ENCODE results near the gene IFT52. TPM values are rescaled to one million over a fixed set of nuclear protein-coding genes. Genes with fewer than 3 reads are reported as not detected.
A peak's percentile ranks its signal among the peaks of the same experiment; 100 is the strongest.
"Not testable (repeated sequence)": the region's sequence is repeated elsewhere in the genome, so short reads cannot be mapped to it uniquely, and the experiment has no call there.

The IFT52 gene
- polyA plus RNA-seq, 3 donors, result 17.6 to 28.1 (median 24.1) TPM

GRCh38 chr20:43603124-43603523 is 12.4 kb downstream of the IFT52 start:
- H3K4me3 Mint-ChIP-seq, result no peak overlapping the region
- Histone ChIP-seq H3K27ac (ENCODE audit: low read depth in 1 of 2, low read length in 2 of 2) (no peak overlapping the region), H3K79me2 (ENCODE audit: insufficient read depth, low read length) (no peaks in the 10 kb centered on the region), H3K9me3 (replicated peaks in 1 of 2; ENCODE audit: control insufficient read depth in 1 of 2, insufficient read depth in 1 of 2, low read length in 2 of 2) (no peaks in the 10 kb centered on the region), H2AFZ (ENCODE audit: insufficient read depth, low read depth, low read length, poor library complexity, severe bottlenecking) (no peak overlapping the region), H3K27me3 (ENCODE audit: control insufficient read depth in 2 of 2, insufficient read depth in 2 of 2, low read length in 2 of 2) (no peaks in the 10 kb centered on the region), H3K4me2 (replicated peaks; ENCODE audit: extremely low read depth, low read length, poor library complexity, severe bottlenecking) (no peak overlapping the region), H3K9ac (ENCODE audit: insufficient read depth, low read length, poor library complexity, severe bottlenecking) (no peak overlapping the region), H3K4me1 (ENCODE audit: control insufficient read depth in 1 of 2, insufficient read depth in 2 of 2, low read length in 2 of 2) (no peaks in the 10 kb centered on the region), H3K36me3 (replicated peaks in 1 of 2; ENCODE audit: control insufficient read depth in 1 of 2, insufficient read depth in 2 of 2, low read length in 2 of 2) (peaks cover 32 to 44% of the 10 kb centered on the region in 2 donors), H3K4me3 (replicated peaks in 1 of 3; ENCODE audit: low read depth in 2 of 3, low read length in 3 of 3) (no peak overlapping the region), H4K20me1 (ENCODE audit: insufficient read depth, low read length) (no peaks in the 10 kb centered on the region)
- peak overlapping the region in 1 of 7 donors; percentile 2 for H3K27ac Mint-ChIP-seq
- intact Hi-C loops (cut with micrococcal nuclease), result no loop called here
- DNase-seq, result no peak
- peaks cover 0 to 2% (median 0%) of the 10 kb centered on the region in 7 donors for H3K9me3 Mint-ChIP-seq
- no CpG with 5 or more reads among the region's 1 CpG for WGBS (ENCODE audit: insufficient coverage)
- H3K36me3 Mint-ChIP-seq, result peaks cover 35 to 60% of the 10 kb centered on the region in 2 donors
- no peaks in the 10 kb centered on the region for H3K27me3 Mint-ChIP-seq (ENCODE audit: low read depth in 3 of 3)
- no peak for TF ChIP-seq CTCF (IDR thresholded peaks at IDR 0.05)
- no peaks in the 10 kb centered on the region for H3K4me1 Mint-ChIP-seq

- H3K36me3 ChIP-seq (replicated peaks in 1 of 2; ENCODE audit: control insufficient read depth in 1 of 2, insufficient read depth in 2 of 2, low read length in 2 of 2), result peaks cover 25 to 27% of the 10 kb centered on the region in 2 donors
- H3K27ac Mint-ChIP-seq, result no peak overlapping the region
- no peaks in the 10 kb centered on the region for H3K9me3 ChIP-seq (replicated peaks in 1 of 2; ENCODE audit: control insufficient read depth in 1 of 2, insufficient read depth in 1 of 2, low read length in 2 of 2)
- H3K4me1 Mint-ChIP-seq, result no peaks in the 10 kb centered on the region
- no peak for DNase-seq
- no peaks in the 10 kb centered on the region for H4K20me1 ChIP-seq (ENCODE audit: insufficient read depth, low read length)
- no peaks in the 10 kb centered on the region for H3K79me2 ChIP-seq (ENCODE audit: insufficient read depth, low read length)
- H3K4me2 ChIP-seq (replicated peaks; ENCODE audit: extremely low read depth, low read length, poor library complexity, severe bottlenecking), result no peak overlapping the region
- no peak for TF ChIP-seq CTCF (IDR thresholded peaks at IDR 0.05)
- no peak overlapping the region for H3K27ac ChIP-seq (ENCODE audit: low read depth in 1 of 2, low read length in 2 of 2)
- H3K9me3 Mint-ChIP-seq, result peaks cover 0 to 2% (median 0%) of the 10 kb centered on the region in 7 donors
- H3K9ac ChIP-seq (ENCODE audit: insufficient read depth, low read length, poor library complexity, severe bottlenecking), result no peak overlapping the region
- WGBS (ENCODE audit: insufficient coverage), result 98% methylated on average over 6 of the region's 9 CpGs
- H3K4me1 ChIP-seq (ENCODE audit: control insufficient read depth in 1 of 2, insufficient read depth in 2 of 2, low read length in 2 of 2), result no peaks in the 10 kb centered on the region
- H3K4me3 ChIP-seq (replicated peaks in 1 of 3; ENCODE audit: low read depth in 2 of 3, low read length in 3 of 3), result no peak overlapping the region
- no peaks in the 10 kb centered on the region for H3K27me3 Mint-ChIP-seq (ENCODE audit: low read depth in 3 of 3)
- H2AFZ ChIP-seq (ENCODE audit: insufficient read depth, low read depth, low read length, poor library complexity, severe bottlenecking), result no peak overlapping the region
- intact Hi-C loops (cut with micrococcal nuclease), result no loop called here
- no peaks in the 10 kb centered on the region for H3K27me3 ChIP-seq (ENCODE audit: control insufficient read depth in 2 of 2, insufficient read depth in 2 of 2, low read length in 2 of 2)
- H3K36me3 Mint-ChIP-seq, result peaks cover 27 to 45% of the 10 kb centered on the region in 2 donors
- no peak overlapping the region for H3K4me3 Mint-ChIP-seq
These were observed 15.0 kb downstream of the IFT52 start for GRCh38 chr20:43605715-43606114.

- H3K4me3 ChIP-seq (replicated peaks in 1 of 3; ENCODE audit: low read depth in 2 of 3, low read length in 3 of 3); H3K27me3 Mint-ChIP-seq (ENCODE audit: low read depth in 3 of 3); H3K9ac ChIP-seq (ENCODE audit: insufficient read depth, low read length, poor library complexity, severe bottlenecking); H3K4me1 ChIP-seq (ENCODE audit: control insufficient read depth in 1 of 2, insufficient read depth in 2 of 2, low read length in 2 of 2); H3K27ac ChIP-seq (ENCODE audit: low read depth in 1 of 2, low read length in 2 of 2); H3K4me3 Mint-ChIP-seq; H3K9me3 ChIP-seq (replicated peaks in 1 of 2; ENCODE audit: control insufficient read depth in 1 of 2, insufficient read depth in 1 of 2, low read length in 2 of 2); DNase-seq; H3K4me2 ChIP-seq (replicated peaks; ENCODE audit: extremely low read depth, low read length, poor library complexity, severe bottlenecking); intact Hi-C loops (cut with micrococcal nuclease); H2AFZ ChIP-seq (ENCODE audit: insufficient read depth, low read depth, low read length, poor library complexity, severe bottlenecking); H3K27ac Mint-ChIP-seq; H4K20me1 ChIP-seq (ENCODE audit: insufficient read depth, low read length); H3K4me1 Mint-ChIP-seq; H3K27me3 ChIP-seq (ENCODE audit: control insufficient read depth in 2 of 2, insufficient read depth in 2 of 2, low read length in 2 of 2); H3K79me2 ChIP-seq (ENCODE audit: insufficient read depth, low read length); H3K9me3 Mint-ChIP-seq: not testable (repeated sequence)
- peaks cover 23 to 27% of the 10 kb centered on the region in 2 donors for H3K36me3 ChIP-seq (replicated peaks in 1 of 2; ENCODE audit: control insufficient read depth in 1 of 2, insufficient read depth in 2 of 2, low read length in 2 of 2)
- WGBS (ENCODE audit: insufficient coverage), result 100% methylated on average over 4 of the region's 30 CpGs
- peaks cover 24 to 44% of the 10 kb centered on the region in 2 donors for H3K36me3 Mint-ChIP-seq
These were observed 16.5 kb downstream of the IFT52 start for GRCh38 chr20:43607278-43607677.

Data from CD14-positive monocyte (primary cell).